Activated CD8-positive, alpha-beta memory T cell treated with anti-CD3 and anti-CD28 coated beads for 4 hours (primary cell): Measurements from ENCODE around the gene RSU1.

Source experiments
- DNase-seq, 2 donors: peaks; one replicate each; pipeline ENCODE4 v3.0.0-alpha.2; 2020; ENCODE audit warnings: low read depth in 2 of 2

RSU1 gene

DNA sequence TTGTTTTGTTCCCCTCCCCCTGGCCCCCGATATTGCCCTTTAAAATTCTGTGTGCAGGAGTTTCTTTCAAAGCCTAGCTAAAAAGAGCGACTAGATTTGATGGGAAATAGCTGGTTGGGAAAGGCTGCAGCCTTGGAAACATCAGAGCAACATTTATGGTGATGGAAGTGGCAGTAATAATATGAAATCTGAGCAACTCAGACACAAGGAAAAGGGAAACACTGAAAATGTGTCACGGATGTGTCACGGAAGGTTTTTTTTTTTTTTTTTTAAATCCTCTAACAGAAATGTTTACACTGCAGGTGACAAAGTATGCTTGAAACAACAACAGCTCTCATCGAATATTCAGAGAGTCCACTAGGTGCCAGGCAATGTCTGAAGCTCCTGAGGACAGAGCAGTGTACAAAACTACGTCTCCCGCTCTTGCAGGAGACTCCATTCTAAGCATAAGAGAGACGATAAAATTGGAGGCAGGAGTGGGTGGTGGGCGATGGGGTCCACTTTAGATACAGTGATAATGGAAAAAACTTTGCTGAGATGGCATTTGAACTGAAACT lies 143.0 kb downstream of the RSU1 start:
- no peak for DNase-seq

DNA sequence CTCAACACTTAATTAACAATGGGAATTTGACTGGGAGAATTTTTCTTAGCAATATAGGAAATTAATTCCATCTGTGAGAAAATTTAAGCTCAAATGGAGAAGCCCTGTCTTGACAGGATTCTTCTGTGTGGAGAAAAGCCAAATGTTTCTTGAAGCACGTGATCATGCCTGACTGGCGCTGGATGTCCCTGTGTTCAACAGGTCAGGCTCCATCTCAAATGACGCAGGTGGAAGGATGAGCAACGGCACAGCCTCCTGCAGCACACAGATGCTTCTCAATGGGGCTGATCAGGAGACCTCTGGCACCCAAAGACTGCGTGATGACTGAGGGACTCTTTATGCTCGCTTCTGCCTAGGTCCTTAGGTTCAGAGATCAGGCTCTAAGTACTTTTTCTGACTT lies 143.8 kb downstream of the RSU1 start:
- no peak for DNase-seq

DNA sequence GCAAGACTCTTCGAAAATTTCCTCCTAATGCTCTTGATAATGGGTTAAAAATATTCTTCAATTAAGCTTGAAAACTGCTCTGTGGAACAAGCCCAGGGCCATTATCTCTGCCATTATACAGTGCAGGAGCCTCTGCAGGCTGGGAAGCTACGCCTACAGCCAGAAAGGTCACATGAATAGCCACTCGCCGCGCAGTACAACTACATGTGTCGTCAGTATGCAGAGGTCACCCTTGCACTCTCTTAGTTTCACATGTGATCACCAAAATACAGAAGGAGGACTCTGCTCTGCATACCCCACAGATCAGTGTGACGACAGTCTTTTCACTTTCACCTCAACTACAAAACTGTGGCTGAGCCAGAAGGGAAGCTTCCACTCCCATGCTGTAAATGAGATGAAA lies 153.8 kb downstream of the RSU1 start:
- DNase-seq: no peak

DNA sequence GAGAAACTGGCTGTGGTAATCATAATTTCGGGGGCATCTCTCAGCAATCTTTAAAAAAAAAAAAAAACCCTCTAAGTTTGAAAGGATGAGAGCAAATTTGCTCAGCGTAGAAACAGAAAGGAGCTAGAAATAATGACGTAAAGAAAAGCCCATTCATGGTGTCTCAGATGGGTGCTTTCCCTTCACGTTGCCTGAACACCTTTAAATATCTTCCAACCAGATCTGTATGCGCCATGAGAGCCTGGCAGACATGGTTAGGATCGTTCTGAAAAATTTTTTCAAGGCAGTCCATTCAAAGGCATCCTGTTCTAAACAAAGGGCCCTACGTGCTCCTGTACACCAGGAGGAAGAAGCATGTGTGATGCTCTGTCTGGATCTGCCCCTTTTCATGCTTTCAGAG lies 154.3 kb downstream of the RSU1 start:
- DNase-seq: no peak

DNA sequence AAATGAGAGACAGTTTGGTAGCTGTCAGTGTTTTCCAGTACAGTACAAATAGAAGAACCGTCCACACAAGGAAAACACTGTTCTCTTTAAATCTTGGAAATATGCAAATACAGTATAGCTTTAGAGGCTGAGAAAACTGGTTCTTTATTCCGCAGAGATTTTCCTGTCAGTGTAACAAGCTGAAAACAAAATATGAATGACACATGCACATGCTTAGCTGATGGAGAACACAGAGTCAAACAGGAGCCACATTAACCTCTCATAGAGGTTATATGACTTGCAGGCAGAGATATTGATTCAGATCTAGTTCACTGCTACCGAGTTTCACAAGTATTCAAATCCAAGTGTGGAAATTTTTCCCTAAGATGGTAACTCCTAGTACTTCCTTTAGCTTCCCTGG lies 160.3 kb downstream of the RSU1 start:
- DNase-seq: no peak

DNA sequence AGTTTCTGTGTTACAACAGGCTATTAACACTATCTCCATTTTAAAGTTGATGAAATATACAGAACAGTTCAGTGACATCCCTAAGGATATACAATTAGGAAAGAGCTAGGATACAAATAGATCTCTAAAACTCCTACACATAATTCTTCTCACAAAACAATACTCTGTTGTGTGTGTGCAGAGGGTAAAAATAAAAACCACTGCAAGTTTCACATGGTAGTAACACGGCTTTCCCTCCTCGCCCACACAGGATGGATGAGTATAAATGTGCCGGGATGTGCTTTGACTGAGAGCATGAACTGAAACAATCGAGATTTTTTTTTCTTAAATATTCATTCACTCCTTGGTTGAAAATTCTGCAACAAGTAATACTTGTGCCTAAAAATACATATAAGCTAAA lies 164.0 kb downstream of the RSU1 start:
- no peak for DNase-seq

DNA sequence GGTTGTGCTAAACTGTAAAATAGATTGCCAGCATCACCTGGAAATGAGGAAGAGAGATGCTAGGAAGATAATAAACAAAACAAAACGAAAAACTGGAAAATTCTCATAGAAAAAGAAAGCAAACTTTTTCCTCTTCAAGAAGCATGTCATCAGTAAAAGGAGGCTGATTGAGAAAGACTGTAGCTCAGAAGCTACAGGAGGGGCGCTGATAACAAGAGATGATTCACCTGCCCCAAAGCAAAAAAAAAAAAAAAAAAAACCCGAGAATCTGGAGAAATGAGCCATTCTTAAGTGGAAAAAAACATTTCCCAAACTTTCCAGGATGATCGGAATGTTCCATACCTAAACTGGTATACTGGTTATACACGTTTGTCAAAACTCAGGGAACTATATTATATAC lies 165.1 kb downstream of the RSU1 start:
- no peak for DNase-seq

DNA sequence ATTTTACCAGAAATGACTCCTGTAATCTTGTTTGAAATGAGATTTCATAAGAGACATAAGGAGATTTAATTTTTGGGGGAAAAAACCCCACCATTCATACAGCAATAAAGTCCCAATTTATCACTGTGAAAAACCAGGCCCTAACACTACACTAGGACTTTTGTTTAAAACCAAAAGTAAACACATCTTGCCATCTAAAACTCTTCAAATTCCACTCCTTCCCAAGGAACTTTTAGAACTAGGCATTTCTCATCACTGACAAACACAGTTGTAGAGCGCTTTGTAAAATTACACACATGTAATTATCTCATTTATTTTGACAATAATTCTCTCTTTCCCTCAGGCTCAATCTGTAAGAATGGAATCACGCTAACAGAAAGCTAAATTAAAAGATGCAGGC lies 167.5 kb downstream of the RSU1 start:
- DNase-seq: no peak

DNA sequence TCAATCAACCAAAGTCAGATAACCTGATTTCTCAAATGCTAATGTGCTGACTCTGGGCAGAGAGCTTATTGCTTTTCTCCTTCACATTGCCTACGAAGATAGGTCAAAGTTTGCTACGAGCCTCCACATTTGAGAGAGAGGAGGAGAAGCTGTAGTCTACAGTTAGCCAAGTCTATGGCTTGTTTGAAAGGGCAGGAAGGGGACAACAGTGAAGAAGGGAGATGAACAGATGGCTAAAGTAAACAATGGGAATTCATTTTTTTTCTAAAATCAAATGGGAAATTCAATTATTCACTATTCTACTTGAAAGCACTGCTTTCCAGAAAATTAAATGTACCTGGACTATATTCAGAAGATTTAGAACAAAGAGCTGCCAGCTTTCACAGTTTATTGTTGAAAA lies 168.9 kb downstream of the RSU1 start:
- no peak for DNase-seq

DNA sequence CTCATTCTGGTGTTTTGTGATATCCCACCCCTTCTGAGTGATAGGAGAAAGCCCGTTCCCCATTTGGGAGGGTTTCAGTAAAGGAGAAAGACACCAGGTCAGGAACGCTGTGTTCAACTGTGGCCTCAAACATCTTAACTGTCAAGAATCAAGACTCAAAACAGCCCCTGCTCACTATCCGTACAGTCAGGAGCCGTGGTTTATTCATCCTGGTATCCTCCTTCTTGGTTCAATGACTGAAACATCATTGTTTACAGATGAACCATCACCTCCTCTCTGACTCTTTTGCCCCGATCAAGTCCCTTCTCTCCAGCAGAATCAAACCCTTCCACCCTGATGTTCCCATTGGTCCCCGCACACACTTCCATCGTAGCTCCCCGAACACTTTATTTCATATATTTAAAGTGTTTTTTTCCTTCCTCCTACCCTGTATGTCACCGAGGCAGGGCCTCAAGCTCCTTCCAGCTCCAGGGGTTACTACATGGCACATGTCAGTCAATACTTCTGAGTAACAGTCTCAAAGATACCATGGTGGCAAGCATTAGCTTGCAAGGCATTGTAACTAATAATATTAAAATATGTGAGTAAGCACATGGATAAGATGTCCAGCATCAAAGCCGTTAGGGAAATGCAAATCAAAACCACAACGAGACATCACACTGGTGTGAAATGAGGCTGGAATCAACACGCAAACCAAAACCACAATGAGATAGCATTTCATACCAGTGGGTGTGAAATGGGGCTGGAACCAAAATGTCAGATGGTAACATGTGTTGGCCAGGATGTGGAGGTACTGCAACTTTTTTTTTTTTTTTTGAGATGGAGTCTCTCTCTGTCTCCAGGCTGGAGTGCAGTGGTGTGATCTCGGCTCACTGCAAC lies 170.8 kb downstream of the RSU1 start:
- DNase-seq: no peak

DNA sequence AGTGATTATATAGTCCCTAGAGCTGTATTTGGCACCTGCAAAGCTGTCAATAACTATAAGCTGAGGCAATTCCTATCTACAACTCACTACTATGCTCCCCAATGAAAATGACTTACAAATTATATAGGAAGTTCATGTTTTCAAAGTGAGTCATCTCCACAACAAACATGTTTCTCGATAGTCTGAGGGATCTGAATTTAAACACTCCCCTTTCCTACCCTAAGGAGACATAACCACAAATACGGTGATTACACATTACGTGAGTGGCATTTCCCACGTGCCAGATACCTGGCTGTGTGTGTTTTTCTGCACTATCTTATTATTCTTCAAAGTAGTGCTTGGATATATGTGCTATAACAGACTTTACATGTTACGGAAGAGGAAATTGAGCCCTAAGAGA lies 173.1 kb downstream of the RSU1 start:
- no peak for DNase-seq

DNA sequence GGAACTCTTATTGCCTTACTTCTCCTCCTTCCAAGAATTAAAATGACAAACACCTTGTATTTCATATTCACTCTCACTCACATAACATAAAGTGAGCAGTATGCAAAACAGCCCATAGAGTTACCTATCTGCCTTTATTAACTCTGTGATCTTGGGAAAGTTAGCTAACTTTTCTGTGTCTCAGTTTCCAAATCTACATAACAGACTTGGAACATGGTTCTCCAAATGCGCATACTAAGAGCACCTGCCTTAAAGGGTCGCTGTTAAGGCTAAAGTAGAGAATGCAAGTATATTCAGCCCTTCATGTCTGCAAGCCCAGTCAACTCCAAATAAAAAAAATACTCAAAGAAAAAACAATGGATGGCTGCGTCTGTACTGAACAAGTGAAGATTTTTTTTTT lies 173.7 kb downstream of the RSU1 start:
- no peak for DNase-seq

DNA sequence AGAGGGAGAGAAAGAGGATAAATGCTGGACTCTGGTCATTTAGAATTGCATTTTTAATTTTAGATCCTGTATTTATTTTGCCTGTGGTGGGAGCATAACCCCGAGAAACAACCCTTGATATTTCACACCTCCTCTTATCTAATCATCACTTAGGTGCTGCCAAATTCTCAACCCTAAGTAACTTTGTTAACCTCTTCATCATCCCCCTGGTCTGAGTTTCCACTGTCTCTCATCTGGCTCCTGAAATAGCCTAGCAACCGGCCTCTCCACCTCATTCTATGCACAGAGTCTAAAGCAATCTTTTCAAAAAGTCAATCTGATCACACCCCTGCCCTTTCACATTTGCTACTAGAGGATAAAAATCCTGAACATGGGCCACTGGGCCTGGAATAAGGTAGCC lies 177.1 kb downstream of the RSU1 start:
- no peak for DNase-seq

DNA sequence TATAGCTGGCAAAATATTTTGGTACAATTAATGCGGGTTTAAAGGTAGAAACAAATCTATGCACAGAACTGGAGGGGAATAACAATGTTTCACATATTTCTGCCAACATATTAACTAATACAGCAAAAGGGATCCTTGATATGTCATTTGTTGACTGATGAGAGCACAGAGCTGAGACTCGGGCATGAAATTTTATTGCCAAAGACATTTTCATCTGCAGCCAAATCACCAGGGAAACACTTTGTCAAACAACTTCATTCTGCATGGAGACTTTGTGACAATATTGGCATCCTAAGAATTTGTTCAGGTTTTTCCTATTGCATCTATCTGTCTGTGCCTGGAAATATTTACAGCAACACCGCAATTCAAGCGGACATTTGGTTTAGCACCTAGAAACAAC lies 177.8 kb downstream of the RSU1 start:
- no peak for DNase-seq

DNA sequence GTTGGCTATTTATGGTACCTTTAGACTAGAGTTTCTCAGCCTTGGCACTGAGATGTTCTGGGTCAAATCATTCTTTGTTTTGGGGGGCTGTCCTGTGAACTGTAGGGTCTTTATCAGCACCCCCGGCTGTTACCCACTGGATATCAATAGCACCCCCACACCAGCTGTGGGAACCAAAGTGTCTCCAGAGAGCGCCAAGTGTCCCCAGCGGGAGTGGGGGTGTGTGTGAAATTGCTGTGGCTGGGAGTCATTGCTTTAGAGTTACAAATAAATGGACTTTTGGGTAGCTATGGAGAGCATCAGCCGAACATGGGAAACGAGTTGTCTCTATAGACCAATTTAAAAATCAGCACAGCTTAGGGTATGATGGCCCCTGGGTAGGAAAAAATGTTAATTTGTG lies 184.2 kb downstream of the RSU1 start:
- no peak for DNase-seq

DNA sequence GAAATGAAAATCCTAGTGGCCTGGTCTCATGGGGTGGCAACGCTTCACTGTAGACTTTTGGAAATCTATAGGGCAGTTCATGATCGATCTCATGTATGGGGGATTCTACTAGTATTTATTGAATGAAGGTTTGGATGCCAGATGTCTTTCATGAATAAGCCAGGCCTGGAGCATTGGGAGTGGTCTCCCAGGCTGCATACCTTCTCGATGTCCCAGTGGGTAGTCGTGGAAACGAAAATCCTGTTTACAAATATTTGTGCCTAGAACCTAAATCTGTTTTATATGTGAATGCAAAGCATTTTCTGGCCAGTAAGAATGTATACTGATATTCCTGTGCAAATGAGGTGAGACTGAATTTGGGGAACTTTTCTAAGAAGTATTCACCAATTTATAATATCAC lies 190.5 kb downstream of the RSU1 start:
- no peak for DNase-seq

DNA sequence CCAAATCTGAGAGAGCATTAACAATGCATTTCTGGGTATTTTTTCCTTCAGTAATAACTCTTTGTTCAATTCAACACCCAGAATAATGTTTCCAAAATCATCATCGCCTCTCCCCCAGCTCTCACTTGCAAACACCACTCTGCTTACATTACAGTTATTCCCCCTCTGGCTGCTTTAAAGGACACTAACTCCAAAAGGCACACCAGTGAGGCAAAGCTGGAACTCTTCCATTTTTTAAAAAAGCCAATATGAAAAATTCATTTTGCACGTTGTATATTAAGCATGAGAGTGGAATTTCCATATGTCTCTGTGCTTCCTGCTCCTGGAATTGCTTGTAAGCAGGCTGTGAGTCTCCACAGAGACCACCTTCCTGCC lies 204.3 kb downstream of the RSU1 start:
- no peak for DNase-seq

DNA sequence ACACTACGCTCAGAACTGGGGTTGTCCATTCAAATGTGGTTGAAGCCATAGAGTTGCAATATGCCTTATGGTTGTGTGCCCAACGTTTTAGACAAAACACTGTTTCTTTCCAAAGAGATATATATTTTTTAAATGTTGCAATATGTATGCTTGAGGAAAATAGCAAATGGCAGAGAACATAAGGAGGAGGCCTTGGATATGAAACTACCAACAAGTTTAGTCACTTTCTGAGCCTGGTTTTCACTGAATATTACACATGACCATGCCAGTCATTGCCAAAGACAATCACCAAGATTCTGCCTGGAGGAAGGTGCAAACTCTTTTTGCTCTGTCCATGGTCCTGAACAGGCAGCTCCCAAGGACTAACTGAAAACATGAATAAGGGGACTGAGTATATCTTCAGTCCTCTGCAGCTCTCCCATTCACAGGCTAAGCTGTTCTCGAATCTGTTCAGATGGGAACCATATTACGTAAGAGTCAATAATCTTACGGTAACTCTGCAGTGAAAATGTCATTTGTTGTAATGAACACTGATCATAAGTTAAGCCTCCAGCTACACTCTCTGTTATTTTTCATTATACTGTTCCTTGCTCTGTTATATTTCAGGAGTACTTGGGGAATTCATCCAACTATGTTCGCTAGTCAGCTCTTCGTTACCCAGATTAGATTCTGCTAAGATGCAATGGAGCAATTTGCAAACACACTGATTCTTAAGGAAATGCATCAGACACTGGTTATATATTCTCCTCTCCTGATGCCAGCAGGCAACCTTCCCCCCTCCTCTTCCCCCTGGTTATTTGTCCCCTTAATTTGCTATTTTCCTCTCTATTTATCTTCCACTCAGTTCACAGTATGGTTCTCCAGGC lies 204.9 kb downstream of the RSU1 start:
- DNase-seq: no peak

DNA sequence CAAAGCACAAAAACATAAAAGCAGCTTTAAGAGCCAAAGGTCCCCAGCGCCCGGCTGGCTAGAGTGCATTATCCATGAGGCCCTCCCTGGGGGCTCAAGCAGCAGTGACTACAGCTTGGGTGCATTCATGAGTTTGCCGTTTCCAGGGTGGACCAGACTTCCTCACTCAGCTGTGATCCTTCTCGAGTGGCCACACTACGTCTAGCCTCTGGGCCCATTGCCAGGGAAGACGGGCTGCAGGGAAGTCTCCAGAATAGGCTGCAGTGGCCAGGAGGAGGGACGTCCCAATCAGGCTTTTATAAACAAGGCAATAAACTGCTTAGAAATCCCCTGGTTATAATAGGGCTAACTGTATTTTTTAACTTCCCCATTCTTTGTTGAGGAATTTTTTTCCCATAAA lies 206.2 kb downstream of the RSU1 start:
- DNase-seq: no peak

DNA sequence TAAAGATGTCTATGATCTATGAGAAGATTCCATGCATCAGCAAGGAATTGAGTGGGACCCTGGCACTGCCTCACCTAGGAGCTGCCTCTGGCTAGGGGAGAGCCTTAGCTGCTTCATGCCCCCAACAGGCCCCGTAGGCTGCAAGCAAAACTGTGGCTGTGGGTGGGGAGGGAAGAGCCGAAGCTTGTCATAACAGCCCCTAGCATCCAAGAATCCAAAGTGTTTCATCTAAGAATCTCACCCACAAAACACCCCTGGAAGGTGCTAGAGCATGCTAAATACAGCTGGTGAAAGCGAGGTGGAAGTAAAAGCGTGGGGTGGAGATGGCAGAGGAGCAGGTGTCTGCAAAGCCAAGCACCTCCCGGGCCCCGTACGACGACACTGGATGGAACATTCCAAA lies 208.0 kb downstream of the RSU1 start:
- no peak for DNase-seq

DNA sequence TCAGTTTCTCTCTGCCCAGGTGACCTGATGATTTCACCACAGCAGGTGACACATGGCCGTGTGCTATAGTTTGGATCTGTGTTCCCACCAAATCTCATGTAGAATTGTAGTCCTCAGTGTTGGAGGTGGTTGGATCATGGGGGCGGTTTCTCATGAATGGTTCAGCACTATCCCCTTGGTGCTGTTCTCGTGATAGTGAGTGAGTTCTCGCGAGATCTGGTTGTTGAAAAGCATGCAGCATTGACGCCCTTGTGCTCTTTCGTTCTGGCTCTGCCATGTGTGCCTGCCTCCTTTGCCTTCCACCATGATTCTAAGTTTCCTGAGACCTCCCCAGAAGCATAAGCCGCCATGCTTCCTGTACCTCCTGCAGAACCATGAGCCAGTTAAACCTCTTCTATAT lies 210.3 kb downstream of the RSU1 start:
- DNase-seq: no peak

DNA sequence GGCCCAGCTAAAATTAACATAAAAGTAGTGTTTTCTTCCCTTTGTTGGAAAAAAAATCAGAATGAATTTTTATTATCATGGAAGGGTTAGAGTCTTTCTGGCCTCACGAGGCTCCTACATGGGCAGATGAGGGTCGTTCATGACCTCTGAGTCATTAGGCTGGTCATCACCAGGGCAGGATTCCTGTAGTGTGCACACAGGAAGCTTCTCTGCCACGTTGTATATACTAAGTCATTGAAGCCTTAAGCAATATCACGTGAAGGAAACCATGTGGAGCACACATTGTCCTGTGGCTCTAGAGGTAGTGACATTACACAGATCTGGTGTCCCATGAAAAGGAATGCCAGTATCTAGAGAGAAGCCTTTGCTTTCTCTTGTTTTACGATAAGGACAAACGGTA lies 210.8 kb downstream of the RSU1 start:
- DNase-seq: no peak

DNA sequence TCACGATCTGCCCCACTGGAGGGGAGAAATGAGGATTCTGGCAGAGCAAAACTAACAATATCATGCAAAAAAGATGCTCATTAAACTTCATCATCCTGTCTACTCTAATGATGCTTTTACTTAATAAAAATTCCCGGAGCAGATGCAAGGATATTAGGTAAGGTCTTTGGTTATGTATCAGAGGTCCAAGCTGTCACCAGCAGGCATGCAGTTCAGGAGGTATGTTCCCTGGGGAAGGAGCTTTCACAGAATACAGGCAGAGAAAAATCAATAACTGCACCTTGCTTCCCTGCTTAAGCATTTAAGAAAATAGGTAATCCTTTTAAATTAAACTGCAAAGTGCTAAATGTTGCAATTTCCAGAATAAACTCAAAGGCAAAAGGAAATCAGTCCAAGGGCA lies 213.9 kb downstream of the RSU1 start:
- no peak for DNase-seq
